IPS-20b (cell line): ENCODE measurements around the gene CYP21A2.

Experiments
- H3K27ac ChIP-seq: one replicate; pipeline ENCODE4 v1.5.1; 2013; ENCODE audit warnings: low read length
- H3K27me3 ChIP-seq: 2 replicates; pipeline ENCODE4 v1.6.1; 2013; ENCODE audit warnings: mild to moderate bottlenecking, low read length, inconsistent platforms; ENCODE audit not compliant: insufficient read depth
- H3K36me3 ChIP-seq: 2 replicates; pipeline ENCODE4 v1.6.1; 2013; ENCODE audit warnings: low read depth, mild to moderate bottlenecking, inconsistent platforms, low read length, moderate library complexity; ENCODE audit not compliant: insufficient read depth
- H3K4me1 ChIP-seq: 2 replicates; pipeline ENCODE4 v1.6.1; 2013; ENCODE audit warnings: mild to moderate bottlenecking, control low read depth, inconsistent platforms, low read length, moderate library complexity; ENCODE audit not compliant: insufficient read depth
- H3K4me3 ChIP-seq: 2 replicates; pipeline ENCODE4 v1.5.1; 2013; ENCODE audit warnings: mild to moderate bottlenecking, low read length, inconsistent platforms
- H3K9ac ChIP-seq: 2 replicates; pipeline ENCODE4 v1.6.1; 2013; ENCODE audit warnings: low read depth, mild to moderate bottlenecking, inconsistent platforms, low read length, moderate library complexity
- H3K9me3 ChIP-seq: 2 replicates; pipeline ENCODE4 v1.6.1; 2013; ENCODE audit warnings: mild to moderate bottlenecking, low read depth, low read length, inconsistent platforms; ENCODE audit not compliant: insufficient read depth

Gene CYP21A2

GRCh38 chr6:32079566-32080290 lies 41.5 kb downstream of the CYP21A2 start:
- no peaks in the 10 kb centered on the region for H3K27me3 ChIP-seq
- no peaks in the 10 kb centered on the region for H3K36me3 ChIP-seq
- H3K9me3 ChIP-seq, result no peaks in the 10 kb centered on the region
- H3K4me3 ChIP-seq, result no peak overlapping the region
- H3K27ac ChIP-seq, result no peak overlapping the region
- H3K4me1 ChIP-seq, result no peaks in the 10 kb centered on the region
- no peak overlapping the region for H3K9ac ChIP-seq

GRCh38 chr6:32081168-32081990 lies 43.2 kb downstream of the CYP21A2 start:
- no peak overlapping the region for H3K9ac ChIP-seq
- H3K4me3 ChIP-seq, result no peak overlapping the region
- H3K9me3 ChIP-seq, result no peaks in the 10 kb centered on the region
- H3K27ac ChIP-seq, result no peak overlapping the region
- peaks cover 7% of the 10 kb centered on the region for H3K27me3 ChIP-seq
- no peaks in the 10 kb centered on the region; the same call in 1 of the 2 replicates for H3K4me1 ChIP-seq
- no peaks in the 10 kb centered on the region for H3K36me3 ChIP-seq

- peaks cover 4% of the 10 kb centered on the region; the same call in 1 of the 2 replicates for H3K4me1 ChIP-seq
- H3K9ac ChIP-seq, result no peak overlapping the region
- H3K36me3 ChIP-seq, result no peaks in the 10 kb centered on the region
- peaks cover 17% of the 10 kb centered on the region for H3K27me3 ChIP-seq
- no peak overlapping the region for H3K4me3 ChIP-seq
- no peak overlapping the region for H3K27ac ChIP-seq
- no peaks in the 10 kb centered on the region for H3K9me3 ChIP-seq
These were observed 44.3 kb downstream of the CYP21A2 start for GRCh38 chr6:32082478-32082877.

- no peak overlapping the region for H3K9ac ChIP-seq
- no peak overlapping the region for H3K4me3 ChIP-seq
- H3K36me3 ChIP-seq, result no peaks in the 10 kb centered on the region
- H3K9me3 ChIP-seq, result no peaks in the 10 kb centered on the region
- H3K27ac ChIP-seq, result no peak overlapping the region
- H3K4me1 ChIP-seq, result peaks cover 4% of the 10 kb centered on the region; the same call in 1 of the 2 replicates
- peaks cover 17% of the 10 kb centered on the region for H3K27me3 ChIP-seq
These were observed 44.7 kb downstream of the CYP21A2 start for GRCh38 chr6:32082935-32083334.

- Histone ChIP-seq H3K36me3 (no peaks in the 10 kb centered on the region), H3K4me1 (peaks cover 4% of the 10 kb centered on the region; the same call in 1 of the 2 replicates)
These were observed 45.9 kb downstream of the CYP21A2 start for GRCh38 chr6:32083812-32084768.

GRCh38 chr6:32084780-32085179 lies 46.6 kb downstream of the CYP21A2 start:
- Histone ChIP-seq H3K4me3 (no peak overlapping the region), H3K27me3 (peaks cover 17% of the 10 kb centered on the region), H3K36me3 (no peaks in the 10 kb centered on the region), H3K9ac (no peak overlapping the region), H3K27ac (no peak overlapping the region), H3K9me3 (no peaks in the 10 kb centered on the region), H3K4me1 (peaks cover 4% of the 10 kb centered on the region; the same call in 1 of the 2 replicates)

More at GRCh38 chr6:32083812-32084768, 45.9 kb downstream of the CYP21A2 start:
- peaks cover 17% of the 10 kb centered on the region for H3K27me3 ChIP-seq
- H3K27ac ChIP-seq, result no peak overlapping the region
- H3K9me3 ChIP-seq, result no peaks in the 10 kb centered on the region
- no peak overlapping the region for H3K9ac ChIP-seq
- H3K4me3 ChIP-seq, result no peak overlapping the region

- no peaks in the 10 kb centered on the region for H3K36me3 ChIP-seq
- H3K27ac ChIP-seq, result no peak overlapping the region
- peaks cover 17% of the 10 kb centered on the region for H3K27me3 ChIP-seq
- no peaks in the 10 kb centered on the region for H3K9me3 ChIP-seq
- H3K4me1 ChIP-seq, result peaks cover 4% of the 10 kb centered on the region; the same call in 1 of the 2 replicates
- H3K4me3 ChIP-seq, result no peak overlapping the region
- no peak overlapping the region for H3K9ac ChIP-seq
These were observed 47.7 kb downstream of the CYP21A2 start for GRCh38 chr6:32085759-32086459.

- Histone ChIP-seq H3K27me3 (peaks cover 17% of the 10 kb centered on the region), H3K4me3 (peak overlapping the region; percentile 30; the same call in 1 of the 2 replicates), H3K9ac (no peak overlapping the region), H3K27ac (no peak overlapping the region), H3K36me3 (no peaks in the 10 kb centered on the region), H3K4me1 (peaks cover 4% of the 10 kb centered on the region; the same call in 1 of the 2 replicates), H3K9me3 (no peaks in the 10 kb centered on the region)
These were observed 48.7 kb downstream of the CYP21A2 start for GRCh38 chr6:32086661-32087573.

- Histone ChIP-seq H3K36me3 (no peaks in the 10 kb centered on the region), H3K4me1 (peaks cover 4% of the 10 kb centered on the region; the same call in 1 of the 2 replicates), H3K27ac (no peak overlapping the region), H3K9ac (no peak overlapping the region; the same call in 1 of the 2 replicates), H3K27me3 (peaks cover 17% of the 10 kb centered on the region), H3K4me3 (peak overlapping the region; percentile 49; the same call in 1 of the 2 replicates), H3K9me3 (no peaks in the 10 kb centered on the region)
These were observed 49.6 kb downstream of the CYP21A2 start for GRCh38 chr6:32087574-32088486.
